ENCODE measurements around the gene RGS1. TPM values are rescaled to one million over a fixed set of nuclear protein-coding genes. Genes with fewer than 3 reads are reported as not detected.
"Not testable (repeated sequence)": the region's sequence is repeated elsewhere in the genome, so short reads cannot be mapped to it uniquely, and the experiment has no call there.

RGS1 gene
- total and polyA plus RNA-seq, 8 donors = 1.8 to 39.3 (median 17.6) TPM

DNA sequence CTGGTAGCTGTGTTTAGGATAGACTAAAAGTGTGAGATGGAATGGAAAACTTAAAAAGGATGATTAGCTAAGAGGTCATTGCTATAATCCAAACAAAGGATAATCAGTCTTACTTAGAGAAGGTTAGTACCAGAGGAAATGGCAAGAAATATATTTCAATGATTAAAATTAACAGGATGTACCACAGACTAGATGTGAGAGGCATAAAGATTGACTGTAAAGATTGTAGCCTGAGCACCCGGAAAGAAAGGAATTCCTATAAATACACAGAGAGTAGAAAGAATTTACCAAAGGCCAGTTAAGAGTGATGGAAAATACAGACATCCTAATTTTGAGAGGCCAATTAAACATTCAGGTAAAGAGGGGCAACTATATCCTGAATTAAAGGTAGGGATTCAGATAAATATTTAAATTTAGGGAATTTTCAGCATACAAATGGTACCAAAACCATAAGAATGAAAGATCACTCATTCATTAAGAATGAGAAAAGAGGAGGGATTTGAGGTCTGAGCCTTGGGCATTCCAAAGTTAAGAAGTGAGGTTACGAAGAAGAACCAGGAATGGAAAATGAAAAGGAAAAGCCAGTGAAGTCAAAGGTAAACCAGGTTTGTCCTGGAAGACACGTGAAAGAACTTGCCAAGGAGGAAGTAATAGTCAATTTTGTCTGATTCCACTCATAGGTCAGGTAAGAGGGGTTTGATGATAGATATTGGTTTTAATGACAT, 46.4 kb upstream of the RGS1 start:
- no peaks in the 10 kb centered on the region for H3K9me3 ChIP-seq
- 76 to 86% (median 84%) methylated on average over 3 of the region's 3 CpGs for WGBS, 5 donors
- intact Hi-C loops (cut with DNase I; ENCODE audit: low total_unique reads) = no loop called here
- no peak overlapping the region for H3K4me3 ChIP-seq
- TF ChIP-seq POLR2AphosphoS5 (IDR thresholded peaks at IDR 0.05) (no peak), POLR2A (IDR thresholded peaks at IDR 0.05) (no peak), EP300 (IDR thresholded peaks at IDR 0.05) (no peak)
- TF ChIP-seq, protein P1, sequence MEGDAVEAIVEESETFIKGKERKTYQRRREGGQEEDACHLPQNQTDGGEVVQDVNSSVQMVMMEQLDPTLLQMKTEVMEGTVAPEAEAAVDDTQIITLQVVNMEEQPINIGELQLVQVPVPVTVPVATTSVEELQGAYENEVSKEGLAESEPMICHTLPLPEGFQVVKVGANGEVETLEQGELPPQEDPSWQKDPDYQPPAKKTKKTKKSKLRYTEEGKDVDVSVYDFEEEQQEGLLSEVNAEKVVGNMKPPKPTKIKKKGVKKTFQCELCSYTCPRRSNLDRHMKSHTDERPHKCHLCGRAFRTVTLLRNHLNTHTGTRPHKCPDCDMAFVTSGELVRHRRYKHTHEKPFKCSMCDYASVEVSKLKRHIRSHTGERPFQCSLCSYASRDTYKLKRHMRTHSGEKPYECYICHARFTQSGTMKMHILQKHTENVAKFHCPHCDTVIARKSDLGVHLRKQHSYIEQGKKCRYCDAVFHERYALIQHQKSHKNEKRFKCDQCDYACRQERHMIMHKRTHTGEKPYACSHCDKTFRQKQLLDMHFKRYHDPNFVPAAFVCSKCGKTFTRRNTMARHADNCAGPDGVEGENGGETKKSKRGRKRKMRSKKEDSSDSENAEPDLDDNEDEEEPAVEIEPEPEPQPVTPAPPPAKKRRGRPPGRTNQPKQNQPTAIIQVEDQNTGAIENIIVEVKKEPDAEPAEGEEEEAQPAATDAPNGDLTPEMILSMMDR (IDR thresholded peaks at IDR 0.05) = no peak
- DNase-seq = no peak
- H3K27ac ChIP-seq = peak overlapping the region in 4 of 5 donors; percentile 22 to 69 (median 63)
- H3K36me3 ChIP-seq = no peaks in the 10 kb centered on the region
- H3K4me1 ChIP-seq = peaks cover 0 to 28% (median 17%) of the 10 kb centered on the region in 4 donors
- no peaks in the 10 kb centered on the region for H3K27me3 ChIP-seq

DNA sequence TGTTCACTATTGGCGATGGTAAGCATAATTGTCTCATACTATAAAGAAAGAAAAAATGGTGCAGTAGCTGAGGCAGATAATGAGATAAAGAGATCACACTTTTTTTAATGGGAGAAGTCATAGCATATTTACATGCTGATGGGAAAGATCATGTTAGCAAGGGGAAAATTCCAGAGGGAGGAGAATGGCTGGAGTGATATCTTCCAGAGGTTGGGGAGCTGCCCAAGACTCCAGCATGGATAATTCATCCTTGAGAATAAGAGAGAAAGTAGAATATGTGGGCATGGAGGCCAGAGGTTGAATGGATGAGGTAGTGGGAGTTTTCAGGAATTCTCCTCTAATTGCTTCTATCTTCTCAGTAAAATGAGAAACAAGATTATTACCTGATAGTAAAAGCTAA, 45.8 kb upstream of the RGS1 start:
- Histone ChIP-seq H3K27me3 (no peaks in the 10 kb centered on the region), H3K9me3 (no peaks in the 10 kb centered on the region), H3K27ac (peak overlapping the region in 4 of 5 donors; percentile 22 to 69 (median 63)), H3K4me1 (peaks cover 0 to 34% (median 19%) of the 10 kb centered on the region in 4 donors), H3K36me3 (no peaks in the 10 kb centered on the region), H3K4me3 (no peak overlapping the region)
- TF ChIP-seq EP300 (IDR thresholded peaks at IDR 0.05) = no peak
- TF ChIP-seq, protein P1 (IDR thresholded peaks at IDR 0.05) = no peak
- TF ChIP-seq POLR2AphosphoS5 (IDR thresholded peaks at IDR 0.05) = no peak
- TF ChIP-seq POLR2A (IDR thresholded peaks at IDR 0.05) = no peak
- intact Hi-C loops (cut with DNase I; ENCODE audit: low total_unique reads) = no loop called here
- WGBS, 5 donors = 88 to 100% (median 94%) methylated on average over 1 of the region's 1 CpG
- no peak for DNase-seq

DNA sequence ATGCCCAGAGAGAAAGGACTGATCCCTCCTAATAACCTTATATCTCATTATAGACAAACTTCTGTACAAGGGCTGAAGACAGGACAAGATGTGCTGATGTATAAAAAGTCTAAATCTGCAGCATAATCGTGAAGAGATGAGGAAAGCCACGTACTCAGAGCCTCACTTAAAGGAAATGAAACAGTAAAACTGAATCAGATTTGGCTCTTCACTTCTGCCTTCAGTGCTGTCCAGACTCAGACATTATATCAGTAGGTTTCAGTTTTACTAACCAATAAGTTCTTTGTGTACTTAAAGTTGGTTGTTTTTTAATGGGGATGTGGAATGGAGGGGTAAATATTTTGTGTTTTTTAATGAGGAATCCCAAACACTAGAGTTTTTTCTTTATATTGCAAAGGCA, 45.3 kb upstream of the RGS1 start:
- Histone ChIP-seq H3K27ac (peak overlapping the region in 4 of 5 donors; percentile 30 to 69 (median 63)), H3K4me1 (peaks cover 0 to 35% (median 21%) of the 10 kb centered on the region in 4 donors), H3K36me3 (no peaks in the 10 kb centered on the region), H3K9me3 (no peaks in the 10 kb centered on the region), H3K27me3 (no peaks in the 10 kb centered on the region), H3K4me3 (no peak overlapping the region)
- TF ChIP-seq POLR2AphosphoS5 (IDR thresholded peaks at IDR 0.05) = peak in 1 of 3 donors; percentile 44
- TF ChIP-seq, protein P1 (IDR thresholded peaks at IDR 0.05) = no peak
- no peak for TF ChIP-seq EP300 (IDR thresholded peaks at IDR 0.05)
- TF ChIP-seq POLR2A (IDR thresholded peaks at IDR 0.05) = no peak
- intact Hi-C loops (cut with DNase I; ENCODE audit: low total_unique reads) = no loop called here
- 18 to 43% (median 29%) methylated on average over 2 of the region's 2 CpGs for WGBS, 5 donors
- no peak for DNase-seq

DNA sequence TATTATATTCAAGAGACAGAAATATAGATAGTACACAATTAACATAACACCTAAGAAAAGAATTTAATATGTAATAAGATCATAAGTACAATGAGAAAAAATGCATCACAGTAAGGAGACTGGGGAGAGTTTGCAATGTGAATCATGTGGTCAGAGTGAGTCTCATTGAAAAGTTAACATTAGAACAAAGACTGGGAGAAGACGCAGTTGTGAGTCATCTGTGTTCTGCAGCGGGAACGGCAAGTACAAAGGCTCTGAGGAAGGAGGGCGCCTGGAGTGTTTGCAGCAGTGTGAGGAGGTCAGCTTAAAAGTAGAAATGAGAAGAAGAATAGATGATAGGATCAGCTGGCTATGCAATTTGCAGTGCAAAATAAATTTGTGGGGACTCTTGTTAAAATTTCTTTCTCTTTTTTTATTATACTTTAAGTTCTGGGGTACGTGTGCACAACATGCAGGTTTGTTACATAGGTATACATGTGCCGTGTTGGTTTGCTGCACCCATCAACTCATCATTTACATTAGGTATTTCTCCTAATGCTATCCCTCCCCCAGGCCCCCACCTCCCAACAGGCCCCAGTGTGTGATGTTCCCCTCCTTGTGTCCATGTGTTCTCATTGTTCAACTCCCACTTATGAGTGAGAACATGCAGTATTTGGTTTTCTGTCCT, 44.4 kb upstream of the RGS1 start:
- H3K9me3 ChIP-seq; H3K36me3 ChIP-seq; H3K27me3 ChIP-seq; intact Hi-C loops (cut with DNase I; ENCODE audit: low total_unique reads); H3K4me3 ChIP-seq: not testable (repeated sequence)
- peak overlapping the region in 4 of 5 donors; percentile 30 to 69 (median 55) for H3K27ac ChIP-seq
- H3K4me1 ChIP-seq = peaks cover 0 to 37% (median 22%) of the 10 kb centered on the region in 4 donors
- DNase-seq = peak; percentile 55 to 80
- WGBS, 5 donors = 41 to 56% (median 49%) methylated on average over 6 of the region's 6 CpGs
- peak in 2 of 3 donors; percentile 48 to 80 for TF ChIP-seq POLR2AphosphoS5 (IDR thresholded peaks at IDR 0.05)
